ENCODE measurements around the gene ZNF750.

The ZNF750 gene

GRCh38 chr17:82836823-82837357 is 2.9 kb downstream of the ZNF750 start:
- no peak for DNase-seq (ENCODE audit: low read depth in 3 of 3, low spot score in 1 of 3)

- no peak for DNase-seq (ENCODE audit: low read depth in 3 of 3, low spot score in 1 of 3)
Observed at GRCh38 chr17:82835766-82836512, 3.9 kb downstream of the ZNF750 start.

DNA sequence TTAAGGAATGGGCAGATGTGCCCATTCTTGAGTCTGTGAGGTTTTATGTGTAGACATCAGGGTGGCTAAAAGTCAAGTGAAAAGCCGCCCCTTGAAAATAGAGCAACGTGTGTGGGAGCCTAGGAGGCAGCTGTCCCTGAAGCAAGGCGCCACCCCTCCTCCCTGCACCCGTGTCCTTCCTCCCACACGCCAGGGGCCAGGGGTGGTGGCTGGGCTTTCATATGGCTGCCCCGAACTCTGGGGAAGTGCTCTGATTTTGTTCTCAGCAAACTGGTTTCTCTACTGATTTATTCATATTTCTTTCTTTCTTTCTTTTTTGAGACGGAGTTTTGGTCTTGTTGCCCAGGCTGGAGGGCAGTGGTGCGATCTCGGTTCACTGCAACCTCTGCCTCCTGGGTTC is 4.7 kb downstream of the ZNF750 start:
- no peak for DNase-seq (ENCODE audit: low read depth in 3 of 3, low spot score in 1 of 3)

DNA sequence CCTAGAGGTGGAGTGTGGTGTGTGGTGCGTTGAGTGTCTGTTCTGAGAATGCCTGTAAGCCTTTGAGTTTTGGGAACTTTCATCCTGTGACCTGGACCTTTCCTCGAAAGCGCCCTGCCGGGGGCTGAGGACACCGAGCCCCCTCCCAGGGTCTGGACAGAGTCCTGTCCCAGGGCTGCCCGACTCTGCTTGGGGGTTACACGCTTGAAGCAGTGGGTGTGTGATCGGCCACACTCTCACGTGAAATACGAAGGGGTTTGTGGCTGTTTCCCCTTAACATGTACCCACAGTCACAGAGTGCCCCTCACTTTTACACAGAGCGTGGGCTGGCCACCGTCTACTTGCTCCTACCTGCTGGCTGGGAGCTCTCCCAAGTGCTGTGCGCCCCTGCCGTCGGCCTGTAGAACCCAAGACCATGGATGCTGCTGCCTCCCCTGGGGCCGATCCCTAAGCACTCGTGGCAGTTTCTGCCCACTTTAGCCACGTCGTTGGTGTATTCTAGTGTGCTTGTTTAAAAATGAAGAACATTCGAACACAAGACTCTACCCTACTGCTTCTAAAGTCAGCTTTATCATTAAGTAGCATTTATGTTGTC is 6.8 kb downstream of the ZNF750 start:
- no peak for DNase-seq (ENCODE audit: low read depth in 3 of 3, low spot score in 1 of 3)

GRCh38 chr17:82832411-82832810 is 7.4 kb downstream of the ZNF750 start:
- no peak for DNase-seq (ENCODE audit: low read depth in 3 of 3, low spot score in 1 of 3)

GRCh38 chr17:82831818-82832200 is 8.0 kb downstream of the ZNF750 start:
- no peak for DNase-seq (ENCODE audit: low read depth in 3 of 3, low spot score in 1 of 3)

GRCh38 chr17:82831041-82831817 is 8.6 kb downstream of the ZNF750 start:
- no peak for DNase-seq (ENCODE audit: low read depth in 3 of 3, low spot score in 1 of 3)

DNA sequence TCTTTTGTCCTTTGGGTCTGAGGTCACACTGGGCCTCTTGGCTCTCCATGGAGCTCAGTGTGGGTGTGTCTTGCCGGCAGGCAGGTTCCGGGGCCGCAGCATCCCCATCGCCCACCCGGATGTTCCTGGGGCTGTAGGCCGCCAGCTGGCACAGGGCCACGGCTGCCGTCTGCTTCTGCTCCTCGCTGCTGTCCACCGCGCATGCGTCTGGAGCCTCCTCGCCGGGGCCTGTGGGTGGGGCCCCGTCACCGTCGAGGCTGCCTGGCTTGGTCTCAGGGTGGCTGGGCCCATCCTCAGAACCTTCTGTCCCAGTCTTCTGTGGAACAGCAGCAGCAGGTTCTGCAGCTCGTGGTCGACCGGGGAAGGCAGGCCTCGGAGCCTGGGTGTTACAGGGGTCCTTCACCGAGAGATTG is 9.6 kb downstream of the ZNF750 start:
- no peak for DNase-seq (ENCODE audit: low read depth in 3 of 3, low spot score in 1 of 3)

DNA sequence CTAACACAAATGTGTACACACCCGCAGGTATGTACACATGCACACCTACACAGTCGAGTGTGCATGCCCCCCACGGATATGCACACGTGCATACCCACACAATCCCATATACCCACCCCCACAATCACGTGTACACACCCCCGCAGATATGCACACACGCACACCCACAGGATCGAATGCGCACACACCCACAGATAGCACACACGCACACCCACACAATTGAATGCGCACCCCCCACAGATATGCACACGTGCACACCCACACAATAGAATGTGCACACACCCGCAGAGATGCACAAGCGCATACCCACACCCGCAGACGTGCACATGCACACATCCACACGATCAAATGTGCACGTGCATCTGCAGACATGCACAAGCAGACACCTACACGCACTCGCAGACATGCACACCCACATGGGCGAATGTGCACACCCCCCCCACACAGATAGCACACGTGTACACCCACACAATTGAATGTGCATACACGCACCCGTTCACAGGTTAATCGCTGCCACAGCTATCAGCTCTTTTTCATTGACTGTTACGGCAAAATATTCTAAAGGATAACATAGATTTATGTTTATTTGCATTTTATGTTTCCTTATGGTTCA is 10.8 kb downstream of the ZNF750 start:
- DNase-seq (ENCODE audit: low read depth in 3 of 3, low spot score in 1 of 3): no peak

GRCh38 chr17:82826956-82827355 is 12.9 kb downstream of the ZNF750 start:
- DNase-seq (ENCODE audit: low read depth in 3 of 3, low spot score in 1 of 3): no peak

DNA sequence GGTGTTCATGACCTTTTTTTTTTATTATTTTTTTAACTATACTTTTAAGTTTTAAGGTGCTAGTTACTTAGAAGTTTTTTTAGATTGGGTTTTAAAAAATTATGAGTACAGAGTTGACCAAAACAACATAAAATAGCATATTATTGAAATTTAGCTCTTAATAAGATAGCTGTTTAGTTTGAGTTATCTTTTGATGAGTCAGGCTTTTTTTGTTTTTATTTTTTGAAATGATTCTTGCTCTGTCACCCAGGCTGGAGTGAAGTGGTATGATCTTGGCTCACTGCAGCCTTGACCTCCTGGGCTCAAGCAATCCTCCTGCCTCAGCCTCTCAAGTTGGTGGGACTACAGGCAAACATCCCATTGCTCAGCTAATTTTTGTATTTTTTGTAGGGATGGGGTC is 13.6 kb downstream of the ZNF750 start:
- no peak for DNase-seq (ENCODE audit: low read depth in 3 of 3, low spot score in 1 of 3)

DNA sequence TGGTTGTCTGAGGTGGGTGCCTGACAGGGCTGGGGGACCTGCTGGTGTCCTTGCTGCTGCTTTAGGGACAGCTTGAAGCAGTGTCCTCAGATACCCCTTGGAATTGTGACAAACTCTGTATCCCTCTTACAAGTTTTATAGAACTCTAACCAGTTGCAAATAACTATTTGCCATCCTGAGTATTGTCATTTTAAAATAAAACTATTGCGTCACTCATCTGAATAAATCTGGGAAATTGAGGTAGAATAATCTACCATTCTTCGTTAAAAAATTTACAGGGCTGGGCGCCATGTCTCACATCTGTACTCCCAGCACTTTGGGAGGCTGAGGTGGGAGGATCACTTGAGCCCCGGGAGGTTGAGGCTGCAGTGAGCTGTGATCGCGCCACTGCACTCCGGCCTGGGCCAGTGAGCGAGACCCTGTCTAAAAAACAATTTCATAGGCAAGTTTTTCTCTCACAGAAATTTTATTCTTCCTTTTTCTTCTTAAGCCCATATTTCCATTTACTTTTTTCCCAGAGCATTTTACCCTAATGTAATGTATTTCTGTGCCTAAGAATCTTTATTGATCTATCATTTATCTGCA is 14.2 kb downstream of the ZNF750 start:
- no peak for DNase-seq (ENCODE audit: low read depth in 3 of 3, low spot score in 1 of 3)

GRCh38 chr17:82823004-82823403 is 16.8 kb downstream of the ZNF750 start:
- DNase-seq (ENCODE audit: low read depth in 3 of 3, low spot score in 1 of 3): no peak

GRCh38 chr17:82822281-82822680 is 17.5 kb downstream of the ZNF750 start:
- DNase-seq (ENCODE audit: low read depth in 3 of 3, low spot score in 1 of 3): no peak

DNA sequence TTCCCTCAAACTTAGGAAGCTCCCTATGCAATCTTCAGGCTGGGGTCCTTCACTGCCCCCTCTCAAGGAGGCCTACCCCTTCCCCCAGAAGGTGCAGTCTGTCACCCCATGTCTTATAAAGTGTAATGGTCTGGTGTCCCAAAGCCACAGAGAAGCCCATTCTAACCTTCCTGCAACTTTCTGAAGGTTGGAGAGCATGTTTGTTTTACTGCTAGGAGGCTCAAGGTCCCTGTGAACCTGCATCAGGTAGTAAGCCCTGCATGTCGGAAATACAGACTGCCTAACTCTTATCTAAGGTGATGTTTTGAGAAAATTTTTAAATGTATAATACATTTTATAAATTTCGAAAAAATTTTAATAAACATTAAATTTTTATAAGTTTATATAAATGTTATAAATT is 18.3 kb downstream of the ZNF750 start:
- no peak for DNase-seq (ENCODE audit: low read depth in 3 of 3, low spot score in 1 of 3)

GRCh38 chr17:82820278-82821251 is 19.3 kb downstream of the ZNF750 start:
- DNase-seq (ENCODE audit: low read depth in 3 of 3, low spot score in 1 of 3): no peak

DNA sequence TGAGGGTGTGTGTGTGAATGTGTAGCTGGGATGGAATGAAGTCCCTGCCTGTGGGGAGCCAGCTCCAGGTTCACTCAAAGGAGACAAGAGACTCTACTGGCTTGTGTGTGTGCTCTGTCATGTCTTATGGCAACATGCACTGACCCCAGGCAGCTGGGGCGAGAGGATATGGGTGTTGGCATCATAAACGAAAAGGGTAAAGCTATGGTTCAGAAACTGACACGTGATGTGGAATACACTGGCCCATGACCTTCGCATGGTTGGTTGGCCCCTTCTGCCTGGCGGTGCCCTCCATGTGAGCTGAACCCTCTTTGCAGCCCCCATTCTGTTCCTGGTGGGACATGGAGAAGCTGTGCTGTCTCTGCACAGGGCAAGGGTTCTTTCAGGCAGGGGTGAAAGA is 21.9 kb downstream of the ZNF750 start:
- DNase-seq (ENCODE audit: low read depth in 3 of 3, low spot score in 1 of 3): no peak

DNA sequence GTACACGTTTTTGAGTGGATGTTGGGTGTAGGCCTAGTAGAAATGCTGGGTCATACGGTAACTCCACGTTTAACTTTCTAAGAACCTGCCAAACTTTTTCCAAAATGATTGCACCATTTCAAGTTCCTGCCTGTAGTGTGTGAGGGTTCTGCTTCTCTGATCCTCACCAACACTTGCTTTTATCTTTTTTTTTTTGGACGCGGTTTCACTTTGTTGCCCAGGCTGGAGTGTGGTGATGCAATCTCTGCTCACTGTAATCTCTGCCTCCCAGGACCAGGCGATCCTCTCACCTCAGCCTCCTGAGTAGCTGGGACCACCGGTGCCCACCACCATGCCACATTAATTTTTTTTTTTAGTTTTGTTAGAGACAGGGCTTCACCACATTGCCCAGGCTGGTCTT is 23.5 kb downstream of the ZNF750 start:
- no peak for DNase-seq (ENCODE audit: low read depth in 3 of 3, low spot score in 1 of 3)

GRCh38 chr17:82815790-82816305 is 24.0 kb downstream of the ZNF750 start:
- no peak for DNase-seq (ENCODE audit: low read depth in 3 of 3, low spot score in 1 of 3)

GRCh38 chr17:82815354-82815753 is 24.5 kb downstream of the ZNF750 start:
- no peak for DNase-seq (ENCODE audit: low read depth in 3 of 3, low spot score in 1 of 3)

Data from stimulated activated CD4-positive, alpha-beta T cell treated with anti-CD3 and anti-CD28 coated beads, TNF-alpha, amount 100 ng/mL, for 1 hour (primary cell).